Spleen (tissue), 7 donors: ENCODE results near the gene IL22RA1.

ENCODE experiments used
- POLR2A ChIP-seq, 3 donors: fragments of 450-650 bp; IDR thresholded peaks; one replicate each; pipeline ENCODE4 v1.5.1; 2017; ENCODE audit warnings: antibody characterized with exemption in 3 of 3, mild to moderate bottlenecking in 1 of 3
- POLR2AphosphoS5 ChIP-seq, 3 donors: sonication (generic); formaldehyde crosslinking; IDR thresholded peaks; one replicate each; pipeline ENCODE4 v1.5.1; 2017; ENCODE audit warnings: antibody characterized with exemption in 3 of 3
- TF ChIP-seq, protein P1 (sequence below), 11 experiments: fragments of 200-600 bp in 7 of 11; fragments of 450-650 bp in 4 of 11; sonication (generic) in 4 of 11; IDR thresholded peaks in 8 of 11; conservative IDR thresholded peaks in 3 of 11; 1 replicate in 7 of 11; 2 replicates in 4 of 11; pipeline versions ENCODE4 v1.4.0 to v1.8.0; 2016 to 2021; ENCODE audit warnings: antibody characterized with exemption in 11 of 11, inconsistent platforms in 4 of 11, mild to moderate bottlenecking in 1 of 11
- donor health status: DM: no; HTN: no; CAD: no; lungs with moderate emphysema.
- donor health status: DM: no; HTN: no; CAD: no.
- donor health status: DM: no; HTN: no; CAD: no.

DNA sequence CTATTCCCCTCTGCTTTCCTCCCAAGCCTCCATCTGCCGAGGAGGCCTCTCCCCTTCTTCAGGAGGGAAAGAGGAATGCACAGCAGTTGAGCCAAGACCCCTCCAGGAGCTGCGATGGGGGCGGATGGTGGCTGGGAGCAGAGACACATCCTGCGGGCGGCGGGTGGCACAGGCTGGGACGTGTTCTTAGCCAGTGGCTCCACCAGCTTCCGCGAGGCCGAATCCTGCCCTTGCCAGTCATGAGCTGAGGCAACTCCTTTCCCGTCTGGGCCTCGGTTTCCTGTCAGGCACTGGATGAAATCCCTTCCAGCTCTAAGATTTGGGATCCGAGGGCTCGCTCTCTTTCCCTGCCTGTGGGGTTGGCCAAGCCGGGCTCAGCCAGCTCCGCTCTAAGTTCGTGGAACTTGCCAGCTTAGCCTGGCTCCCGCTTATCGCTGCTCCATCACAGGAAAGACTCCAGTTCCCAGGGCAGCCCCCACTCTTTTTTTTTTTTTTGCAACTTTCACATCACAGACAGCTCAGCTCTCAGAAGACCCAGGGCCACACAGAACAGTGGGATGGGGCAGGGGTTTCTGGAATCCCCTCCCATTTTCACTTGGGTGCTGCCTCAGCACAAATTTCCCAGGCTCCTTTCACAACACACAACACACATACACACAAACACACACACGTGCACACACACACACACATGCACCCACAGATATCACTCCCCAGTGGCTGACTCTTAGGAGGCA, 31.5 kb downstream of the IL22RA1 start:
- TF ChIP-seq, protein P1, sequence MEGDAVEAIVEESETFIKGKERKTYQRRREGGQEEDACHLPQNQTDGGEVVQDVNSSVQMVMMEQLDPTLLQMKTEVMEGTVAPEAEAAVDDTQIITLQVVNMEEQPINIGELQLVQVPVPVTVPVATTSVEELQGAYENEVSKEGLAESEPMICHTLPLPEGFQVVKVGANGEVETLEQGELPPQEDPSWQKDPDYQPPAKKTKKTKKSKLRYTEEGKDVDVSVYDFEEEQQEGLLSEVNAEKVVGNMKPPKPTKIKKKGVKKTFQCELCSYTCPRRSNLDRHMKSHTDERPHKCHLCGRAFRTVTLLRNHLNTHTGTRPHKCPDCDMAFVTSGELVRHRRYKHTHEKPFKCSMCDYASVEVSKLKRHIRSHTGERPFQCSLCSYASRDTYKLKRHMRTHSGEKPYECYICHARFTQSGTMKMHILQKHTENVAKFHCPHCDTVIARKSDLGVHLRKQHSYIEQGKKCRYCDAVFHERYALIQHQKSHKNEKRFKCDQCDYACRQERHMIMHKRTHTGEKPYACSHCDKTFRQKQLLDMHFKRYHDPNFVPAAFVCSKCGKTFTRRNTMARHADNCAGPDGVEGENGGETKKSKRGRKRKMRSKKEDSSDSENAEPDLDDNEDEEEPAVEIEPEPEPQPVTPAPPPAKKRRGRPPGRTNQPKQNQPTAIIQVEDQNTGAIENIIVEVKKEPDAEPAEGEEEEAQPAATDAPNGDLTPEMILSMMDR (IDR thresholded peaks at IDR 0.05 in 8 of 11, conservative IDR thresholded peaks at IDR 0.05 in 3 of 11): no peak
- no peak for TF ChIP-seq POLR2AphosphoS5 (IDR thresholded peaks at IDR 0.05)
- no peak for TF ChIP-seq POLR2A (IDR thresholded peaks at IDR 0.05)
